Stimulated activated CD8-positive, alpha-beta memory T cell treated with anti-CD3 and anti-CD28 coated beads, Interleukin-4, amount 100 ng/mL, for 4 hours (primary cell): ENCODE results near the gene TXNDC5.
"Not testable (repeated sequence)": the region's sequence is repeated elsewhere in the genome, so short reads cannot be mapped to it uniquely, and the experiment has no call there.

Experiments used
- DNase-seq, 2 donors: peaks; one replicate each; pipeline ENCODE4 v3.0.0-alpha.2; 2020; ENCODE audit warnings: low read depth in 2 of 2, low spot score in 1 of 2

TXNDC5 gene

DNA sequence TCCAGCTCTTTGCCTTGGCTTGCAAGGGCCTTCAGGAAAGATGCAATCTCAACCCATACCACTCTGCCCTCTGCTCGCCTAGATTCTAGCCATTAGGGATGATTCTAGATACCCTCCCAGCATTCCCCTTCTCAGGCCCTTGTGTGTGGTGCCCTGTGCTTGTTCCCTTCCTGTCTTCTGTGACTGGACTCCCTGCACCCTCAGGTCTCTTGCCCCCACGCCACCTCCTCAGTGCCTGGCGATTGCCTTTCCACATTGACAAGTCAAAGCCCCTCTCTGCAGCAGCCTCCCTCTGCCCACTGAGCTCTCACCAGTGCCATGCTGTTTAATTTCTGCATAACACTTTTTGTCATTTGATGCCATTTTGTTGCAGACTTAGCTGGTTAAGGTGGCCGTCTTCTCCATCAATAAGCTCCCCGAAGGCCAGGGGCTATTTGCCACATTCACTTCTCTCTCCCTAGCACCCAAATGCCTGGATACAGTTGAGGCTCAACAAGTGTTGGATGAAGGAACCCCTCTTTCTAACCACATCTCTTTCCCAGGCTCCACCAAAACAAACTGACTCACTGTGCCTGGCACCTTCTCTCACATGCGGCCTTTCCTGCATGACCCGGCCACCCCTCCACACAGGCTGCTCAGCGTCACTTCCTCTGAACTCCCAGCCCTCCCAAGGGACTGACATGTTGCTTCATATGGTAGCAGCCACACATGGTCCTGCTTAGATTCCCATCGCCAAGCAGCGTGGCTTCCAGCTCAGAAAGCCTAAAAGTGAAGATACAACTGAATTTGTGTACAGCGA lies 4.6 kb upstream of the TXNDC5 start:
- no peak for DNase-seq

DNA sequence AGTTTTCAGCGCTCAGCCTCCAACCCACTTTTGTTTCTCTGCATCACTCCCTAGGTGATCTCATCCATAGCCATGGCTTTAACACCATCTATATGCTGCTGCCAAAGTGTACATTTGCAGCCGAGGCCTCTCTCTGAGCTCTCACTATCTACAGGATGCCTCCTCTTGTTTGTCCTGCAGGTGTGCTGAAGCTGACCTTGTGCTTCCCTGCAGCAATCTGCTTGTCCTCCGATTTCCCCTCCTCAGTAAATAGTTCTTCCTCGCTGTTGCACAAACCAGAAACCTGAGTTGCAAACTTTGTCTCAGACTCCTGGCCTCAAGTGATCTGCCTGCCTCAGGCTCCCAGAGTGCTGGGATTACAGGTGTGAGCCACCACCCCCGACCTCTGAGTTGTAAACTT lies 3.7 kb upstream of the TXNDC5 start:
- no peak for DNase-seq

GRCh38 chr6:7912736-7913517 lies 2.3 kb upstream of the TXNDC5 start:
- DNase-seq: no peak

GRCh38 chr6:7912024-7912423 lies 1.4 kb upstream of the TXNDC5 start:
- no peak for DNase-seq

- no peak for DNase-seq
Observed at GRCh38 chr6:7911345-7911725, 747 bp upstream of the TXNDC5 start.

DNA sequence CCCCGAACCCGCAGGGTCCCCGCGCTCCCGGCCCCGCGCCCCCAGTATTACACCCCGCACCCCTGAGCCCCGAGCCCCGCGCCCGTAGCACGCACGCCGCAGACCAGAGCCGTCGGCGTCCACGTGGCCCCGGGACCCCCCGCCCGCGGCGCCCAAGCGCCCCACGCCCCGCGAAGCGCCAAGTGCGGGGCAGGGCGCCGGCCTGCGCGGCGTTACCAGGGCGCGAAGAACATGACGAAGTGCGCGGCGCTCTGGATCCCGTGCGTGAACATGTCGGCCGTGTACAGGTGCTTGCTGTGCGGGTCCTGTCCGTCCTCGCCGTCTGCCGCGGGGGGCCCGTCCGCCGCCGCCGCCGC lies 312 bp downstream of the TXNDC5 start:
- no peak for DNase-seq

DNA sequence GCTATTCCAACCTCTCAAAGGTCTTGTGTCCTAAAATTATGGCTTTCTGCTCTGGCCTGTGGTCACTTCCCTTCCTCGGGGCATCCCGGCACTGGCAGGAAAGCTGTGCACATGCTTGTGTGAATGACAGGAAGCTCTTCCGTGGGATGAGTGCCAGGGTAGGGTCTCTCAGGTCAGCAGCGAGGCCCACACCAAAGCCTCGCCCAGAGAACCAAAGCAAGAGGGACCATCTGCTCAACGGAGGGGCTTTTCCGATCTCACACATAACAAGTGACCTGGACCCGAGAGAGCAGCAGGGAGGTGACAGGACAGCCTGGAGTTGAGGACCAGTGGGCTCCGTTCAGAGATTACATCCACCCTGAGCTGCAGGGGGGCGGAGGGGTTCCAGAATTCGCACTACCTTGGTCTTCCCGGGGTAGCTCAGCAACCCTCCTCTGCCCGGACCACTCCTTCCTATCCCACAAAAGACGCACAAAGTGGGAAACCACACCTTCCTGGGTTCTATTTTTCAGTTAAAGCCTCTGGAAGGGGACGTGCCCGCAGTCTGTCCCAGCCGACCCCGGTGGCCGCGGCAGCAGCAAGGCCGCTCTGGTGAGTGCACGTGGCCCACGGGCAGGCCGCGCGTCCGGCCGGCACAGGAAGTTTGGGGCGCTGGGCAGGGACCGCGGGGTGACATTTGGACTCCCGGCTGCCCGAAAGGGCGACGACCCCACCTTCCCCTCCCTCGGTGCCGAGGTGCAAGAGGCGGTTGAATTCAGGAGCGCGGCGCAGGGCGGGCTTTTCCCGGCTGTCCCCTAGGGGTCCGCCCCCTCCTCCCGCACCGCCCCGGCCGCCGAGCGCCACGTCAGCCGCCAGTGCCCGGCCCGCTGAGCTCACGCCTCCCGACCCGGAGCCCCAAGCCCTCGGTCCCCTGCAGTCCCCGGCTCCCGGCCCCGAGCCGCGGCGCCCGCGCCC lies 988 bp downstream of the TXNDC5 start:
- peak in 1 of 2 donors; percentile 12 for DNase-seq

- no peak for DNase-seq
Observed at GRCh38 chr6:7907159-7907558, 3.4 kb downstream of the TXNDC5 start.

DNA sequence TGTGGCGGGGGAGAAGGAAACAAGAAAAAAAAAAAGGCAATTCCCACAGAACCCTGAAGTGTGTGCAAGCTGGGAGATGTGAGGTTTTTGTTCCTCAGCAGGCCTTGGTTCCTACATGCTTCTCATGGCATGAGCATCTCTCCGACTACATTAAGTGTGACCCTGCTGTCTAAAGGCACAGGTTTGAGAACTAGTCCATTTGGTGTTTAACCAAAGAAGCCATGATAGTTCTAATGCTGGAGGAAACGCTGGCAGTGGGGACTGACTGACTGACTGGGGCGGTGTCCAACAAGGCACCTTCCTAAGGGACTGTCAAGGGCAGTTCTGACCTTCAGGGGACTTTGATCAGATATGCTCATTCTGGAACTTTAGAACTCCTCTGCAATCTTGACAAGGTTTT lies 3.8 kb downstream of the TXNDC5 start:
- DNase-seq: no peak

GRCh38 chr6:7905416-7905815 lies 5.2 kb downstream of the TXNDC5 start:
- DNase-seq: no peak

DNA sequence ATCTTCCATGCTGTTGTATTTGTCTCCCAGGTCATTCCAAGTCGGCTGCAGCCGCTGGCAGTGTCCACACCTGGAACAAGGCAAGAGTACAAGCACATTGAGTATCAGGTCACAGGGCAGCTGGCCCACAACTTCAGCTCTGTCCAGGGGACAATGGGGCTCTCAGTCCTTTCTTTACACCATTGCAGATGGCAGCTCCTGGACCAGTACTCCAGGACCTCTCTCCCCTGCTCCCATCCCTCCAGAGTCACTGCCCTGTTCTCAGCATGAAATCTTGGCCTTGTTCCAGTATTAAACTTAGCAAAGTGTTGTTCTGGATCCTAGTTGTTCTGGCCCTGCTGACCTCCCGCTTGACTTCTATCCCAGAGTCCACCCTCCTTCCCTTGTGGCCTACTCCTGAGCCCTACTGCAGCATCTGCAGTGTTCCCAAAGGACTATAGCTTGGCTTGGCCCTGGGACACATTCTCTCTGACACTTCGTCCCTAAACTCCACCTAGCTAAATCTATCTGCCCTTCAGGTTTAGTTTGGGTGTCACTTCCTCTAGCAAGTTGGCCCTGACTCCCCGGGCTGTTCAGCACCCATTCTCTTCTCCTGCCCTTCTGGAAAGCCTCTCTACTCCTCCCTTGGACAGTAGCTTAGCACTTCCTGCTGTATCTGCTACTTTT lies 5.8 kb downstream of the TXNDC5 start:
- DNase-seq: no peak

GRCh38 chr6:7903673-7904072 lies 6.9 kb downstream of the TXNDC5 start:
- DNase-seq: no peak

DNA sequence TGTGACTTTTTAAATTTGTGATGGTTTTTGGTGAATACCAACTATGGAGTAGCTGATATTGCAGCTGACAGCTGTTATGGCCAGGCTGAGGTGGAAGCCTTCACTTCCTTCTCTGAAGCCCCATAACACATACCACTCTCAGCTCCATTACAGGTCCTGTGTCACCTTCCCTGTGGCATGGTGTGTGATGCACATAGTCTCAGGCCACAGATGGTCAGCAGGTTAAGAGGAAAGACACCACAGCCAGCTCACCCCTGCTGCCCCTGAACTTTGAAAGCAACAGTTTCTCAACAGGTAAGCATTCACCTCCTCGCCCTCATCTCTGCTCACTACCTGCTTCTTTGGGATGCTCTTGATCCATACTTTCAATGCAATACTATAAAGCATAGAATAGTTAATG lies 7.7 kb downstream of the TXNDC5 start:
- DNase-seq: no peak

- no peak for DNase-seq
Observed at GRCh38 chr6:7902221-7902620, 8.4 kb downstream of the TXNDC5 start.

DNA sequence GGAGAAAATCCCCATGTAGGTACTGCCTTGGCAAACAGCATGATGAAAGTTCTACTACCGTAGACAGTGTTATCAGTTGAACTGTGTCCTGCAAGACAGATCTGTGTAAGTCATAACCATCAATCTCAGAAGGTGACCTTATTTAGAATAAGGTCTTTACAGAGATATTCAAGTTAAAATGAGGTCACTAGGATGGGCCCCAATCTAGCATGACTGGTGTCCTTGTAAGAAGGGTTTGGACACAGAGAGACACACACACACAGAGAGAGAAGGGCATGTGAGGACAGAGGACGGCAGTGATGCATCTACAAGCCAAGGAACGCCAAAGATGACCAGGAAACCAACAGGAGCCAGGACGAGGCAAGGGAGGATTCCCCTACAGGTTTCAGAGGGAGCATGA lies 8.8 kb downstream of the TXNDC5 start:
- DNase-seq: no peak

DNA sequence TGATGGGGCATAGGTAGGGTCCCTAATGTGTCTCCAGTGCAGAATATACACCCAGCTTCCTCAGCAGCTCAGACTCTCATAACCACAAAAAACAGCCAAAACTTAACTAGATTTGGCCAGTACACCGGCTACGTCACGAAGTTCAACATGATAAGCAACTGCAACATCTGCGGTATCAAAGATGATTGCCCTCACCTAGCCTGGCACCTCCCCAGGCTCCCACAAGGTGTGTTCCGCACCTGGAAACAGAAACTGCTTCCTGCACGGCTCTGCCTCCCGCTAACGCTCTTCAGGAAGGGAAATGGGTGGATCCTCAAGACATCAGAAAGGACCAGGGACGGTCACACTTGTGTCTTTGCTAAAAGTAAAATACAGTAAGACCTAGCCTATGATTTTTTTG lies 9.5 kb downstream of the TXNDC5 start:
- no peak for DNase-seq

DNA sequence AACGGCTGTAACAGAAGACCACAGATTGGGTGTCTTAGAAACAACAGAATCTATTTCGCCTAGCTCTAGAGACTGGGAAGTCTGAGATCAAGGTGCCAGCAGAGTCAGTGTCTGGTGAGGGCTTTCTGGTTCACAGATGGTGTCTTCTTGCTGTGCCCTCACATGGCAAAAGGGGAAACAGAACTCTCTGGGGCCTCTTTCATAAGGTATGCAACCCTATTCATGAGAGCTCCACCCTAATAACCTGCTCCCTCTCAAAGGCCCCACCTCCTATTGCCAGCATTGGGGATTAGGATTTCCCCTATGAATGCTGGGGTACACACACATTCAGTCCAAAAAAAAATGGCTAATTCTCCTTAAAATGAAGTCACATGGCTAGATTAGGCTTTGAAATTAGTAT lies 10.0 kb downstream of the TXNDC5 start:
- DNase-seq: no peak

DNA sequence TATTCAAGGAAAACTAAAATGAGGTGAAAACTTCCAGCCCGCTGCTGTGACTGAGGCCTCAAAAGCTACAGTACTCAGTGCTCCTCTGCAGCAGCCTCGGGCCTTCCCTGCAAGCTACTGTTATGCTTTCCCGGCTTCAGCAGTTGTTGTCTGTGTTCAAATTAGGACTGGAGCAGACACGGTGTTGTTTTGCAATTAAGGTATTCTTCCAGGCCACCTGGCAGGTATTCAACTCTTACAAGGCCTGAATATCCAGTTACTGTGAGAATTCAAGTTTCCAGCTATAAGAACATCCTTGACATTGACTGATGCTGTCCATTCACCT lies 10.7 kb downstream of the TXNDC5 start:
- DNase-seq: no peak

DNA sequence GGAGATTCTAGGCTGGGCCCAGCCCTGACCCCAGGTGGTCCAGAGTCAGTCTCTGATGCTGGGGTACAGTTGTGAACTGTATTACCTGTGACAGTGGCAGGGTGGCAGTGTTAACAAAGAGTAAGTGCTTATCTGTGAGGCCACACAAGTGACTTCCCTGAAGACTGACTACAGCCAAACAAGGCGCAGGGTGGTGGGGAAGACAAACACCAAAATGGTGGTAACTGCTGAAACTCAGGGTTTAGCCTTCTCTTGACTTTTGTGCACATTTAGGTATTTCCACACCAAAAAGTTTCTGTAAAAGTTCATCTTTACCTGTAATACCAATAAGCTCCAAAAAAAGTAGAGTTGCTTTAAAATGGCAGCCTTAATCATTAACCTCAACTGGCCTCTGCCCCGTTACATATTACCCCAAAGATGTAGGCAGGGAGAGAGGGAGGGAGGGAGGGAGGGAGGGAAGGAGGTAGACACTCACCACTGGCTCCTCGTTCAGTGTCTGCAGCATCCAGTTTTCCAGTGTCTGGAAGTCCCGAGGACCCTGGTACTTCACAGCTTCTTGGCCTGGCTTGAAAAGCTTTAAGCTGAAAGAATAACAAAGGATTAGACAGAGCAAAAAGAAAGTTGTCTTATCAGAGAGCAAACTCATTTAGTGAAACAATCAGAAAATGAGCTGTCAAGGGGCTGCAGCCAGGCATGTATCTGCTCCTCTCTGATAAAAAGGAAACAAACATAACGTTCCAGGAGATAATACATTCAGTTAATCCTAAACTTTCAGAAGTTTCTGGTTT lies 11.3 kb downstream of the TXNDC5 start:
- DNase-seq: no peak

GRCh38 chr6:7898193-7898586 lies 12.4 kb downstream of the TXNDC5 start:
- DNase-seq: not testable (repeated sequence)
